Tibial nerve (tissue), 4 donors: Measurements from ENCODE around the gene GRPEL1. TPM values are rescaled to one million over a fixed set of nuclear protein-coding genes. Genes with fewer than 3 reads are reported as not detected.

Source experiments
- DNase-seq, 2 donors: peaks; one replicate each; pipeline ENCODE4 v3.0.0-alpha.2; 2019; ENCODE audit warnings: low spot score in 2 of 2
- H3K27ac ChIP-seq, 4 donors: fragments of 200-600 bp; sonication (generic) in 3 of 4; one replicate each; pipeline ENCODE4 v1.5.1; 2017 to 2019; ENCODE audit warnings: mild to moderate bottlenecking in 1 of 4
- H3K27me3 ChIP-seq, 2 donors: fragments of 200-600 bp; sonication (generic) in 1 of 2; one replicate each; pipeline versions ENCODE4 v1.5.1 to v1.6.0; 2017 to 2019
- H3K36me3 ChIP-seq, 3 donors: fragments of 200-600 bp; sonication (generic); one replicate each; pipeline ENCODE4 v1.5.1; 2018 to 2019
- H3K4me1 ChIP-seq, 4 donors: fragments of 200-600 bp; sonication (generic) in 3 of 4; one replicate each; pipeline ENCODE4 v1.5.1; 2017 to 2019
- H3K4me3 ChIP-seq, 4 donors: fragments of 200-600 bp; sonication (generic) in 3 of 4; one replicate each; pipeline ENCODE4 v1.5.1; 2017 to 2019; ENCODE audit warnings: mild to moderate bottlenecking in 1 of 4, moderate library complexity in 1 of 4
- H3K9me3 ChIP-seq, 4 donors: fragments of 200-600 bp; sonication (generic) in 3 of 4; one replicate each; pipeline ENCODE4 v1.5.1; 2017 to 2019
- EP300 ChIP-seq, 2 donors: sonication (generic); formaldehyde crosslinking; IDR thresholded peaks; one replicate each; pipeline ENCODE4 v1.6.1; 2017; ENCODE audit warnings: antibody characterized with exemption in 2 of 2, mild to moderate bottlenecking in 1 of 2
- POLR2A ChIP-seq, 2 donors: fragments of 450-650 bp; IDR thresholded peaks; one replicate each; pipeline ENCODE4 v1.6.1; 2017; ENCODE audit warnings: antibody characterized with exemption in 2 of 2, mild to moderate bottlenecking in 2 of 2, moderate library complexity in 2 of 2
- WGBS, 2 donors: methylation state at CpG; one replicate each; pipeline ENCODE4 v1.1.5; 2018; 5-methylcytosine and 5-hydroxymethylcytosine counted together
- total RNA-seq, 4 donors: library from RNA; depleted of rRNA; stranded (reverse); fragments of >200 nt; gene quantifications; one replicate each; pipeline ENCODE4 v1.1.0, GENCODE V29; 2016
- TF ChIP-seq, protein P1 (sequence below), 5 experiments: fragments of 200-600 bp in 3 of 5; fragments of 450-650 bp in 2 of 5; sonication (generic) in 3 of 5; IDR thresholded peaks; one replicate each; pipeline ENCODE4 v1.5.1; 2016 to 2019; ENCODE audit warnings: antibody characterized with exemption in 5 of 5, mild to moderate bottlenecking in 3 of 5, moderate library complexity in 2 of 5

GRPEL1 gene
- total RNA-seq, 4 donors from 2014 or later: 11.1 to 13.6 (median 13.3) TPM

GRCh38 chr4:7059662-7060061 lies 8.2 kb downstream of the GRPEL1 start:
- H3K4me3 ChIP-seq: no peak overlapping the region
- TF ChIP-seq EP300 (IDR thresholded peaks at IDR 0.05) (no peak), POLR2A (IDR thresholded peaks at IDR 0.05) (no peak)
- TF ChIP-seq, protein P1, sequence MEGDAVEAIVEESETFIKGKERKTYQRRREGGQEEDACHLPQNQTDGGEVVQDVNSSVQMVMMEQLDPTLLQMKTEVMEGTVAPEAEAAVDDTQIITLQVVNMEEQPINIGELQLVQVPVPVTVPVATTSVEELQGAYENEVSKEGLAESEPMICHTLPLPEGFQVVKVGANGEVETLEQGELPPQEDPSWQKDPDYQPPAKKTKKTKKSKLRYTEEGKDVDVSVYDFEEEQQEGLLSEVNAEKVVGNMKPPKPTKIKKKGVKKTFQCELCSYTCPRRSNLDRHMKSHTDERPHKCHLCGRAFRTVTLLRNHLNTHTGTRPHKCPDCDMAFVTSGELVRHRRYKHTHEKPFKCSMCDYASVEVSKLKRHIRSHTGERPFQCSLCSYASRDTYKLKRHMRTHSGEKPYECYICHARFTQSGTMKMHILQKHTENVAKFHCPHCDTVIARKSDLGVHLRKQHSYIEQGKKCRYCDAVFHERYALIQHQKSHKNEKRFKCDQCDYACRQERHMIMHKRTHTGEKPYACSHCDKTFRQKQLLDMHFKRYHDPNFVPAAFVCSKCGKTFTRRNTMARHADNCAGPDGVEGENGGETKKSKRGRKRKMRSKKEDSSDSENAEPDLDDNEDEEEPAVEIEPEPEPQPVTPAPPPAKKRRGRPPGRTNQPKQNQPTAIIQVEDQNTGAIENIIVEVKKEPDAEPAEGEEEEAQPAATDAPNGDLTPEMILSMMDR (IDR thresholded peaks at IDR 0.05): no peak
- WGBS, 2 donors: 85 to 86% methylated on average over 11 of the region's 11 CpGs
- H3K36me3 ChIP-seq: peaks cover 6 to 94% (median 20%) of the 10 kb centered on the region in 3 donors
- H3K27me3 ChIP-seq: no peaks in the 10 kb centered on the region
- H3K27ac ChIP-seq: no peak overlapping the region
- no peak for DNase-seq
- H3K4me1 ChIP-seq: no peaks in the 10 kb centered on the region
- H3K9me3 ChIP-seq: no peaks in the 10 kb centered on the region

- Histone ChIP-seq H3K4me3 (no peak overlapping the region), H3K9me3 (no peaks in the 10 kb centered on the region), H3K36me3 (peaks cover 6 to 97% (median 20%) of the 10 kb centered on the region in 3 donors), H3K27ac (no peak overlapping the region), H3K4me1 (no peaks in the 10 kb centered on the region), H3K27me3 (no peaks in the 10 kb centered on the region)
- TF ChIP-seq POLR2A (IDR thresholded peaks at IDR 0.05): no peak
- WGBS, 2 donors: 90 to 96% methylated on average over 3 of the region's 3 CpGs
- DNase-seq: no peak
These were observed 9.1 kb downstream of the GRPEL1 start for GRCh38 chr4:7058792-7059191.

DNA sequence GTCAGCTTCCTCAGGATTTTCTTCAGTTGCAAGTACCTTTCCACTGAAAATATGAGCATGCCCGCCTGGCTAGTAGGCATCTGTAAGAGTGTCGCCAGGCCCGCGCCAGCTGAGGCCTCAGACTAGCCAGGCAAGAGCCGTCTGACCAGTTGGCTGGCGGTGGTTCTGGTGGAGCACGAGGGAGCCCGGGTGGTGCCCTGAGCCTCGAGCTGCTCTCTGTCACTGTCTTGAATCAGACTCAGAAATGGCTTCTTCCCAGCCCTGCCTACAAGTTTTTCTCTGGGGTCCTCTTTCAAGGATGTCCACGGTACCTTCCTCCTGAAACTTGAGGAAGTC lies 11.9 kb downstream of the GRPEL1 start:
- H3K36me3 ChIP-seq: peaks cover 0 to 79% (median 0%) of the 10 kb centered on the region in 3 donors
- WGBS, 2 donors: 89 to 91% methylated on average over 10 of the region's 10 CpGs
- no peaks in the 10 kb centered on the region for H3K9me3 ChIP-seq
- no peak overlapping the region for H3K4me3 ChIP-seq
- no peak for DNase-seq
- no peaks in the 10 kb centered on the region for H3K27me3 ChIP-seq
- peaks cover 0 to 20% (median 0%) of the 10 kb centered on the region in 4 donors for H3K4me1 ChIP-seq
- TF ChIP-seq EP300 (IDR thresholded peaks at IDR 0.05): no peak
- TF ChIP-seq POLR2A (IDR thresholded peaks at IDR 0.05): no peak
- TF ChIP-seq, protein P1 (IDR thresholded peaks at IDR 0.05): no peak
- no peak overlapping the region for H3K27ac ChIP-seq

- no peak for DNase-seq
- peaks cover 0 to 73% (median 0%) of the 10 kb centered on the region in 3 donors for H3K36me3 ChIP-seq
- no peak overlapping the region for H3K4me3 ChIP-seq
- no peaks in the 10 kb centered on the region for H3K9me3 ChIP-seq
- TF ChIP-seq, protein P1 (IDR thresholded peaks at IDR 0.05): no peak
- TF ChIP-seq POLR2A (IDR thresholded peaks at IDR 0.05) (no peak), EP300 (IDR thresholded peaks at IDR 0.05) (no peak)
- no peaks in the 10 kb centered on the region for H3K27me3 ChIP-seq
- H3K4me1 ChIP-seq: peaks cover 0 to 26% (median 0%) of the 10 kb centered on the region in 4 donors
- 88 to 89% methylated on average over 31 of the region's 31 CpGs for WGBS, 2 donors
- H3K27ac ChIP-seq: no peak overlapping the region
These were observed 12.5 kb downstream of the GRPEL1 start for GRCh38 chr4:7055111-7055989.

GRCh38 chr4:7054106-7054880 lies 13.6 kb downstream of the GRPEL1 start:
- Histone ChIP-seq H3K36me3 (peaks cover 0 to 69% (median 0%) of the 10 kb centered on the region in 3 donors), H3K27me3 (no peaks in the 10 kb centered on the region), H3K9me3 (no peaks in the 10 kb centered on the region), H3K4me3 (no peak overlapping the region), H3K27ac (no peak overlapping the region), H3K4me1 (peaks cover 0 to 36% (median 0%) of the 10 kb centered on the region in 4 donors)
- TF ChIP-seq POLR2A (IDR thresholded peaks at IDR 0.05) (no peak), EP300 (IDR thresholded peaks at IDR 0.05) (no peak)
- TF ChIP-seq, protein P1 (IDR thresholded peaks at IDR 0.05): no peak
- no peak for DNase-seq
- 95 to 96% methylated on average over 52 of the region's 52 CpGs for WGBS, 2 donors
